PFSK-1 (cell line): Measurements from ENCODE around the gene LIPE.

ENCODE experiments used
- FOXP2 ChIP-seq: optimal IDR thresholded peaks from 2 replicates; pipeline ENCODE3; 2011; ENCODE audit warnings: borderline replicate concordance, control low read depth, inconsistent platforms; ENCODE audit not compliant: insufficient read depth; ENCODE audit errors: extremely low read length, extremely low read depth
- POLR2AphosphoS5 ChIP-seq: IDR thresholded peaks from 2 replicates; pipeline ENCODE4 v1.6.1; 2012; ENCODE audit warnings: low read depth, mild to moderate bottlenecking, control low read depth, low read length, moderate library complexity
- REST ChIP-seq, 2 experiments: IDR thresholded peaks; 2 replicates each; pipeline versions ENCODE4 v1.6.1 to v1.8.0; 2011 to 2012; ENCODE audit warnings: low read depth in 2 of 2, low read length in 2 of 2, control low read depth in 1 of 2, inconsistent platforms in 1 of 2, mild to moderate bottlenecking in 1 of 2, moderate library complexity in 1 of 2; ENCODE audit not compliant: insufficient read depth in 1 of 2
- SIN3A ChIP-seq: IDR thresholded peaks from 2 replicates; pipeline ENCODE4 v1.6.1; 2012; ENCODE audit warnings: mild to moderate bottlenecking, low read length, moderate library complexity, borderline replicate concordance; ENCODE audit not compliant: insufficient read depth
- TAF1 ChIP-seq: IDR thresholded peaks from 2 replicates; pipeline ENCODE4 v1.6.1; 2012; ENCODE audit warnings: low read length, control low read depth, borderline replicate concordance; ENCODE audit not compliant: insufficient read depth

Gene LIPE

GRCh38 chr19:42423462-42424344 is 3.5 kb downstream of the LIPE start:
- TF ChIP-seq TAF1 (no peak), REST (IDR thresholded peaks at IDR 0.05; ENCODE audit: insufficient read depth in 1 of 2, low read depth in 2 of 2, low read length in 2 of 2) (no peak), POLR2AphosphoS5 (no peak), FOXP2 (no peak)

- TF ChIP-seq SIN3A (no peak), TAF1 (no peak), FOXP2 (no peak), POLR2AphosphoS5 (no peak), REST (IDR thresholded peaks at IDR 0.05; ENCODE audit: insufficient read depth in 1 of 2, low read depth in 2 of 2, low read length in 2 of 2) (no peak)
These were observed 4.2 kb downstream of the LIPE start for GRCh38 chr19:42422901-42423461.

- TF ChIP-seq FOXP2 (no peak), REST (IDR thresholded peaks at IDR 0.05; ENCODE audit: insufficient read depth in 1 of 2, low read depth in 2 of 2, low read length in 2 of 2) (no peak), SIN3A (no peak), POLR2AphosphoS5 (no peak), TAF1 (no peak)
These were observed 4.9 kb downstream of the LIPE start for GRCh38 chr19:42422092-42422900.

GRCh38 chr19:42421591-42422031 is 5.6 kb downstream of the LIPE start:
- TF ChIP-seq TAF1 (no peak), SIN3A (no peak), REST (IDR thresholded peaks at IDR 0.05; ENCODE audit: insufficient read depth in 1 of 2, low read depth in 2 of 2, low read length in 2 of 2) (no peak), POLR2AphosphoS5 (no peak), FOXP2 (no peak)
